Activated naive CD8-positive, alpha-beta T cell treated with anti-CD3 and anti-CD28 coated beads for 36 hours (primary cell): ENCODE measurements around the gene SRCAP. TPM values are rescaled to one million over a fixed set of nuclear protein-coding genes. Genes with fewer than 3 reads are reported as not detected.
A peak's percentile ranks its signal among the peaks of the same experiment; 100 is the strongest.

Experiments
- DNase-seq: peaks from one replicate; pipeline ENCODE4 v3.0.0; 2021
- H3K27ac Mint-ChIP-seq: one replicate; pipeline ENCODE4 v1.8.0; 2022; ENCODE audit warnings: mild to moderate bottlenecking, moderate library complexity, mixed read lengths
- H3K27me3 Mint-ChIP-seq: one replicate; pipeline ENCODE4 v1.8.0; 2022; ENCODE audit warnings: mild to moderate bottlenecking, mixed read lengths
- H3K36me3 Mint-ChIP-seq: one replicate; pipeline ENCODE4 v1.8.0; 2021; ENCODE audit warnings: mild to moderate bottlenecking, mixed read lengths
- H3K4me1 Mint-ChIP-seq: one replicate; pipeline ENCODE4 v1.8.0; 2021; ENCODE audit warnings: mixed read lengths
- H3K4me3 Mint-ChIP-seq: one replicate; pipeline ENCODE4 v1.8.0; 2022; ENCODE audit warnings: mild to moderate bottlenecking, moderate library complexity, mixed read lengths
- H3K9me3 Mint-ChIP-seq: one replicate; pipeline ENCODE4 v1.8.0; 2022; ENCODE audit warnings: mixed read lengths
- total RNA-seq, 2 experiments: library from RNA; stranded (reverse); gene quantifications; one replicate each; pipeline ENCODE4 v1.2.3, GENCODE V29; 2021

SRCAP gene
- total RNA-seq, 2 experiments from 2014 or later = 66.1 to 72.6 TPM

DNA sequence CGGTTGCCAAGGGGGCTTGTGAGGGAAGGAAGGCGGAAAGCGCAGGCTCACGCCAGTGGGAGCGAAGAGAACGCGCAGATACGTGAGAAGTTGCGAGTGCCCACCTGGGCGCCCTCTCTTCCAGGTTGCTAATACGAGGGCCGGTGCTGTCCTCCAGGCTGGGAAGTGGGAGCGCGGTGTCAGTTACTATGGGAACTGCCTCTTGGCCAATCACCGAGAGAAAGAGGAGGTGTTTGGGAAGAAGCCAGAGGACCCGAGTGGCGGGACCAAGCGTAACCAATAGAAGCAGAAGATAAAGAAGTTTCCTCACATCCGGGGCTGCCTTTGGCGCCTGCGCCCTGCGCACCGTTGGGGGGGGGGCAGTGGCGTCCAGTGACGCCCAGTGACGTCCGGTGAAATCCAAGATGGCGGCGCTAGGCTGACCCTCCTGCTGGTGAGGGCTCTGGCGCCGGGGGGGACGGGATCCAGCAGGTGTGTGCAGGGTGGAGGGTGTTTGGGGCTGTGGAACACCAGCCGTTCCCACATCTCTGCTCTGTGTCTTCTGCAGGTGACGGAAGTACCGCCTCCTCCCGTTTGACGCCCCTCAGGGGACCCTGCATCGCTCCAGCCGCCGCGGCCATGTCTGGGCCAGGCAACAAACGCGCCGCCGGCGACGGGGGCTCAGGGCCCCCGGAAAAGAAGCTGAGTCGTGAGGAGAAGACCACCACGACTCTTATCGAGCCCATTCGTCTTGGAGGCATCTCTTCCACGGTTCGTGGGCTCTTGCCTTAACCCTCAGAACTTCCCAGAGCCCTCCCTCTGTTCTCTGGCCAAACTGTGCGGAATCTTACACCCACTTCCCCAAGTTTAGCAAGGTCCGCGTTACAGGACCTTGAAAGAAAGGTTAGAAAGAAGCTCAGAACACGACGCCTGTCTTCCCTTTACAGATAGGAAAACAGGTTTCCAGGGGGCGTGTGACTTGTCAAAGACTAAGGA lies 63.2 kb downstream of the SRCAP start, which contains the start of the genes CFAP119 and RNF40:
Gene CFAP119, minus strand, starts transcription at position 135 of the 975 bp plus-strand sequence. CDS start 314 bp downstream, outside the sequence.
Gene RNF40, plus strand, starts transcription at position 395 of the 975 bp plus-strand sequence. Its CDS starts 224 bp downstream, at position 619.
- H3K36me3 Mint-ChIP-seq = peaks cover 16% of the 10 kb centered on the region
- DNase-seq = peak; percentile 95
- no peaks in the 10 kb centered on the region for H3K27me3 Mint-ChIP-seq
- peaks cover 21% of the 10 kb centered on the region for H3K4me1 Mint-ChIP-seq
- H3K9me3 Mint-ChIP-seq = no peaks in the 10 kb centered on the region
- peak within 1 kb of the TSS; percentile 86 for H3K27ac Mint-ChIP-seq
- H3K4me3 Mint-ChIP-seq = peak within 1 kb of the TSS; percentile 92

DNA sequence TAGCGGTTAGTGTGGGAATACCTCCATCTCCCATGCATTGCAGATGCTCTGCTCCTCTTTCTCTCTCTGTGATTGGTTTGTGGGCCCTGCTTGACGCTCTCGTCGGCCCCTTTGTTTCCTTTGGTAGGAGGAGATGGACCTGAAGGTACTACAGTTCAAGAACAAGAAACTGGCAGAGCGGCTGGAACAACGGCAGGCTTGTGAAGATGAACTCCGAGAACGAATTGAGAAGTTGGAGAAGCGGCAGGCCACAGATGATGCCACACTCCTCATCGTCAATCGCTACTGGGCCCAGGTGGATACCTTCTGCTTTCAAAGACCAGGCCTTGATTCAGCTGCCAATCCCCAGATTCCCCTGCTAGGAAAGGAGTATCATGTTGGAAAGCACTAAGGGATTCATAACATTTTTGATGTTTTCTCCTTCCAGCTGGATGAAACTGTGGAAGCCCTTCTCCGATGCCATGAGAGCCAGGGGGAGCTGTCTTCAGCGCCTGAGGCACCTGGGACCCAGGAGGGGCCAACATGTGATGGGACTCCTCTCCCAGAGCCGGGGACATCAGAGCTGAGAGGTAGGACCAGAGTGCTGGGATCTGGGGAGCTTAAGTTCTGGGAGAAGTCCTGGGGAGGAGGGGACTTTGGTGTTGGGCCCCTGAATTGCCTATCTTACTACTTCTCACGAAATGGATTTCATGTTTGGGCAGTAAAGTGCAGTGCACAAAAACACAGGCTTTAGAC lies 64.2 kb downstream of the SRCAP start:
- Mint-ChIP-seq H3K4me1 (peaks cover 21% of the 10 kb centered on the region), H3K9me3 (no peaks in the 10 kb centered on the region), H3K27ac (peak overlapping the region; percentile 86), H3K4me3 (peak overlapping the region; percentile 92), H3K36me3 (peaks cover 17% of the 10 kb centered on the region), H3K27me3 (no peaks in the 10 kb centered on the region)
- DNase-seq = no peak

DNA sequence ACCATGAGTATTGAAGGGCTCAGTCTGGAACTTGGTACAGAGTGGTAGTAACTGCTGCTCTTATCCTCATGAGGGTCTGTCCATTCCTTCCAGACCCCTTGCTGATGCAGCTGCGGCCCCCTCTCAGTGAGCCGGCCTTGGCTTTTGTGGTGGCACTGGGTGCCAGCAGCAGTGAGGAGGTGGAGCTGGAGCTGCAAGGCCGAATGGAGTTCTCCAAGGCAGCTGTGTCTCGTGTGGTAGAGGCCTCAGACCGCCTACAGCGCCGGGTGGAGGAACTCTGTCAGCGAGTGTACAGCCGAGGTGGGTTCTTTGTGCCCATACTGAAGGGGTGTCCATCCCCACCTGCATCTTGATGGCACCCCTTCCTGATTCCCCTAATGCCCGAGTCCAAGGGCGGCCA lies 65.1 kb downstream of the SRCAP start:
- Mint-ChIP-seq H3K27ac (no peak overlapping the region), H3K9me3 (no peaks in the 10 kb centered on the region), H3K4me1 (peaks cover 21% of the 10 kb centered on the region), H3K4me3 (no peak overlapping the region), H3K27me3 (no peaks in the 10 kb centered on the region), H3K36me3 (peaks cover 21% of the 10 kb centered on the region)
- no peak for DNase-seq

DNA sequence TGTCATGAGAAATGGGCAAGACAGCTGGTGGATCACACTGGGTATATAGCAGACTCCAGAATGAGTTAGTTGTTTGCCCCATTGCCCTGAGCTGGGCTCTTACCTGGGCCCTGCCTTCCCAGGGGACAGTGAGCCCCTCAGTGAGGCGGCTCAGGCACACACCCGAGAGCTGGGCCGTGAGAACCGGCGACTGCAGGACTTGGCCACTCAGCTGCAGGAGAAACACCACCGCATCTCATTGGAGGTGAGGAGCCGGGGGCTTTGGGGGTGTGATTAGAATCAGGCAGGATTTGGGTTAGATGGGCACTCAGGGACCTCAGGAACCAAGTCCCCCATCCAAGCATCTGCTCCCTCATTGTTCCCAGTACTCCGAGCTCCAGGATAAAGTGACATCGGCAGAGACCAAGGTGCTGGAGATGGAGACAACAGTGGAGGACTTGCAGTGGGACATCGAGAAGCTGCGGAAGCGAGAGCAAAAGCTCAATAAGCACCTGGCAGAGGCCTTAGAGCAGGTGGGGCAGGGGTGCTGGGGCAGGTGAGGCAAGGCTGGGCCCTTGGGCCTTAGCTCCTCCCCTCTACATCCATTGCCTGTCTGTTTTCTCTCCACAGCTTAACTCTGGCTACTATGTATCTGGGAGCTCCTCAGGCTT lies 66.0 kb downstream of the SRCAP start:
- Mint-ChIP-seq H3K4me3 (no peak overlapping the region), H3K9me3 (no peaks in the 10 kb centered on the region), H3K4me1 (peaks cover 21% of the 10 kb centered on the region), H3K36me3 (peaks cover 21% of the 10 kb centered on the region), H3K27ac (no peak overlapping the region), H3K27me3 (no peaks in the 10 kb centered on the region)
- DNase-seq = no peak

DNA sequence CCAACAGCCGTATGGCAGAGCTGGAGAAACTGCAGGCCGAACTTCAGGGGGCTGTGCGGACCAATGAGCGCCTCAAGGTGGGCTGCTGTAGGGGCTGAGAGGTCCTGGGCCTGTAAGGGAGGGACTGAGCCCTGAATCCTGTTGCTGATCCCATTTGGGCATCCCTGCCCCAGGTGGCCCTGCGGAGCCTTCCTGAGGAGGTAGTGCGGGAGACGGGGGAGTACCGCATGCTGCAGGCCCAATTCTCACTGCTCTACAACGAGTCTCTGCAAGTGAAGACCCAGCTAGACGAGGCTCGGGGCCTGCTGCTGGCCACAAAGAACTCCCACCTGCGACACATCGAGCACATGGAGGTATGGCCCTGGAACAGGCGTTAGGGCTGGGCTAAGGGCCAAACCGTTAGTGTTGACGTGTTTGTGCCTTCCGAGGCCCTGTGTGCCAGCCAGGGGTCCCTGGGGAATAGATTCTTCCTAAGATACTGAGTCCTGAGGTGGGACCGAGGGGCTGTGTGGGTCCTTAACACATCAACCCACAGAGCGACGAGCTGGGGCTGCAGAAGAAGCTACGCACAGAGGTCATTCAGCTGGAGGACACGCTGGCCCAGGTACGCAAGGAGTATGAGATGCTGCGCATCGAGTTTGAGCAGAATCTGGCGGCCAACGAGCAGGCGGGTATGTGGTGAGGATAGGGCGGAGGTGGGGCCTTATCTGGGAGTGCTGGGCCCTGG lies 67.4 kb downstream of the SRCAP start:
- Mint-ChIP-seq H3K36me3 (peaks cover 20% of the 10 kb centered on the region), H3K27ac (no peak overlapping the region), H3K27me3 (no peaks in the 10 kb centered on the region), H3K4me3 (no peak overlapping the region), H3K4me1 (peaks cover 13% of the 10 kb centered on the region), H3K9me3 (no peaks in the 10 kb centered on the region)
- DNase-seq = no peak

DNA sequence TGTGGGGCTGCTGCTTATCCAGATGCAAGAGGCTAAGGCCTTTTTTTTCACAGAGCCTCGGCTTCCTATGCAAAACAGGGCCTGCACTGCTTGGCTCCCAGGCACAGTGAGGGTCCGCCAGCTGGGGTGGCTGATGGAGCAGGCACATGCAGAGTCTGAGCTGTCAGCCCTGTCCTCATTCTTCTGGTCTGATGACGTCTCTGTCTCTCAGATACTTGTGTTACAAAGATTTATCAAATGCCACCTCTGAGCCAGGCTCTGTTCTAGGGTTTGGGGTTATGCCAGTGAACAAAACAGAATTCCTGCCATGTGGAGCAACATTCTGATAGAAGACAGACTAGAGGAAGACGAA lies 67.9 kb downstream of the SRCAP start:
- Mint-ChIP-seq H3K27me3 (no peaks in the 10 kb centered on the region), H3K4me1 (peaks cover 13% of the 10 kb centered on the region), H3K4me3 (no peak overlapping the region), H3K9me3 (no peaks in the 10 kb centered on the region), H3K36me3 (peaks cover 20% of the 10 kb centered on the region), H3K27ac (no peak overlapping the region)
- DNase-seq = no peak

DNA sequence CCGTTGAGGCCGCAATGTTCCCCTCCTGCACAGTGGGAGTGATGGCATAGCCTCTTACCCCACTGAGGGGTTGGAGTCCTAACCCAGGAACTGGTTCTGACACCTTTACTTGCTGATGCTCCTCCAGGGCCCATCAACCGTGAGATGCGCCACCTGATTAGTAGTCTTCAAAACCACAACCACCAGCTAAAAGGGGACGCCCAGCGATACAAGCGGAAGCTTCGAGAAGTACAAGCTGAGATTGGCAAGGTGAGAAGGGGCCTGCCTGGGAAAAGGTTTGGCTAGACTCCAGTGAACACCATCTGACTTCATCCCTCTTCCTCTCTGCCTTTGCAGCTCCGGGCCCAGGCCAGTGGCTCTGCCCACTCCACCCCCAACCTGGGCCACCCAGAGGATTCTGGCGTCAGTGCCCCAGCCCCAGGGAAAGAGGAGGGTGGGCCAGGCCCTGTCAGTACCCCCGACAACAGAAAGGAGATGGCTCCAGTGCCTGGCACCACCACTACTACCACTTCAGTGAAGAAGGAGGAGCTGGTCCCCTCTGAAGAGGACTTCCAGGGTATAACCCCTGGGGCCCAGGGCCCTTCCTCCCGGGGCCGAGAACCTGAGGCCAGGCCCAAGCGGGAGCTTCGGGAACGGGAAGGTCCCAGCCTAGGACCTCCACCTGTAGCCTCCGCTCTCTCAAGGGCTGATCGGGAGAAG lies 68.9 kb downstream of the SRCAP start:
- Mint-ChIP-seq H3K36me3 (peaks cover 24% of the 10 kb centered on the region), H3K9me3 (no peaks in the 10 kb centered on the region), H3K27me3 (no peaks in the 10 kb centered on the region), H3K4me3 (no peak overlapping the region), H3K27ac (no peak overlapping the region), H3K4me1 (peaks cover 9% of the 10 kb centered on the region)
- DNase-seq = no peak

DNA sequence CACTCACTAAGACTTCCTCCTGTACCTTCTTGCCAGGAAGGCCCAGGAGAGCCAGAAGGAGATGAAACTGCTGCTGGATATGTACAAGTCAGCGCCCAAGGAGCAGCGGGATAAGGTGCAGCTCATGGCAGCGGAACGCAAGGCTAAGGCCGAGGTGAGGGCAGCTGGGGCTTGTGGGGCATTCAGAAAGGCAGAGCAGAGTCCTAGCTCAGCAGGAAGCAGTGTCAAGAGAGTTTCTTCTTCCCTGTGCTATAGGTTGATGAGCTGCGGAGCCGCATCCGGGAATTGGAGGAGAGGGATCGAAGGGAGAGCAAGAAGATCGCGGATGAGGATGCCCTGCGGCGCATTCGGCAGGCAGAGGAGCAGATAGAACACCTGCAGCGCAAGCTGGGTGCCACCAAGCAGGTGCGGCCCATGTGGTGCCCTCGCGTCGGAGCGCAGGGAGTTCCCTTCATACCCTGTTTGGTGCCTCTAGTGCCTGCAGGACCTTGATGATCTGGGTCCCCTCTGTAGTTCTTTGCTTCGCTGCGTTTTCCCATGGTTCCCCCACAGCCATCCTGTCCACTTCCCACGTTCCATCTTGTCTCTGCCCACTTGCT lies 69.7 kb downstream of the SRCAP start:
- no peak for DNase-seq
- peaks cover 27% of the 10 kb centered on the region for H3K36me3 Mint-ChIP-seq
- no peaks in the 10 kb centered on the region for H3K9me3 Mint-ChIP-seq
- no peak overlapping the region for H3K27ac Mint-ChIP-seq
- peaks cover 2% of the 10 kb centered on the region for H3K4me1 Mint-ChIP-seq
- no peaks in the 10 kb centered on the region for H3K27me3 Mint-ChIP-seq
- no peak overlapping the region for H3K4me3 Mint-ChIP-seq

DNA sequence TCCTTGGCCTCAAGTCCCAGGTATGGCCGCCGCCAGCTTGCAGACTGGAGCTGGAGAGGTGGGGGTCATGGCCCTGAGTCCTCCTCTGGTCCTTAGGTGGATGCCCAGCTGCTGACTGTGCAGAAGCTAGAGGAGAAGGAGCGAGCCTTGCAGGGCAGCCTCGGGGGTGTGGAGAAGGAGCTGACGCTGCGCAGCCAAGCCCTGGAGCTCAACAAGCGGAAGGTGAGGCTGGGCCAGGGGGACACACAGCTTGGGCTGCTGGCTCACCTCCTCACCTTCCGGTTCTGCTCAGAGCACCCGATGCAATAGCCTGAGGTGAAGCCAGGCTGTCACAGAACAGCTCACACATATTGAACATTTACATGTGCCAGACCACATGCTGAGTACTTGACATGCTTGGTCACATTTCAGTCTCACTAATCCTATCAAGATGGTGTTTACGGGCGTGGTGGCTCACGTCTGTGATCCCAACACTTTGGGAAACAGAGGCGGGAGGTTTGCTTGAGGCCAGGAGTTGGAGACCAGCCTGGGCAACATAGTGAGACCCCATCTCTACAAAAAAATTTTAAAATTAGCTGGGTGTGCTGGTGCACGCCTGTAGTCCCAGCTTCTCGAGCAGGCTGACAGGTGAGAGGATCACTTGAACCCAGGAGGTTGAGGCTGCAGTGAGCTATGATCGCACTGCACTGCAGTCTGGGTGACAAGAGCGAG lies 70.6 kb downstream of the SRCAP start:
- H3K27me3 Mint-ChIP-seq = no peaks in the 10 kb centered on the region
- no peak overlapping the region for H3K4me3 Mint-ChIP-seq
- H3K9me3 Mint-ChIP-seq = no peaks in the 10 kb centered on the region
- peaks cover 30% of the 10 kb centered on the region for H3K36me3 Mint-ChIP-seq
- H3K4me1 Mint-ChIP-seq = no peaks in the 10 kb centered on the region
- DNase-seq = no peak
- no peak overlapping the region for H3K27ac Mint-ChIP-seq

DNA sequence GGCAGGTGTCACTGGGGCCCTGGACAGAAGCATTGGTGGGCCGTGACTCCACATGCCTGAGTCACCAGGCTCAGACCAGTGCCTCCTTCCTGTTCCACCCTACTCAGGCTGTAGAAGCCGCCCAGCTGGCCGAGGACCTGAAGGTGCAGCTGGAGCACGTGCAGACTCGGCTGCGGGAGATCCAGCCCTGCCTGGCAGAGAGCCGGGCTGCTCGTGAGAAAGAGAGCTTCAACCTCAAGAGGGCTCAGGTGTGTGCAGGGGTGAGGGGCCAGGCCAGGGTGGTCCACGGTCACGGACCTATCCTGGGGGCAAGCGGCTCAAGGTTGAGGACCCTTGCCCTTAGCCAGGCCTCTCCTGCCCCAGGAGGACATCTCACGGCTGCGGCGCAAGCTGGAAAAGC lies 72.8 kb downstream of the SRCAP start:
- DNase-seq = no peak
- Mint-ChIP-seq H3K9me3 (no peaks in the 10 kb centered on the region), H3K27me3 (no peaks in the 10 kb centered on the region), H3K27ac (peak overlapping the region; percentile 51), H3K4me1 (peaks cover 8% of the 10 kb centered on the region), H3K4me3 (no peak overlapping the region), H3K36me3 (peaks cover 27% of the 10 kb centered on the region)

DNA sequence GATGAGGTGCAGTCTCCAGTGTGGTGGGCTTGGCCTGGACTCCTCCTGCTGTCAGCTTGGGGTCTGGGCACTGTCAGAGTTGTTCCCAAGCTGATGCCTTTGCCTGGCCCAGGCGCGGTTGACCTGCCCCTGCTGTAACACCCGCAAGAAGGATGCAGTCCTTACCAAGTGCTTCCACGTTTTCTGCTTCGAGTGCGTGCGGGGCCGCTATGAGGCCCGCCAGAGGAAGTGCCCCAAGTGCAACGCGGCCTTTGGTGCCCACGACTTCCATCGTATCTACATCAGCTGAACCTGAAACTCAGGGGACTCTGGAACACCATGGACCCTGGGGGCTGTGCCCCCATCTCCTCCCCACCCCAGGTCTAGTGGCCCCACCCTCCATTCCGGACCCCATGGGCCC lies 74.9 kb downstream of the SRCAP start:
- Mint-ChIP-seq H3K36me3 (peaks cover 30% of the 10 kb centered on the region), H3K27ac (no peak overlapping the region), H3K9me3 (no peaks in the 10 kb centered on the region)

DNA sequence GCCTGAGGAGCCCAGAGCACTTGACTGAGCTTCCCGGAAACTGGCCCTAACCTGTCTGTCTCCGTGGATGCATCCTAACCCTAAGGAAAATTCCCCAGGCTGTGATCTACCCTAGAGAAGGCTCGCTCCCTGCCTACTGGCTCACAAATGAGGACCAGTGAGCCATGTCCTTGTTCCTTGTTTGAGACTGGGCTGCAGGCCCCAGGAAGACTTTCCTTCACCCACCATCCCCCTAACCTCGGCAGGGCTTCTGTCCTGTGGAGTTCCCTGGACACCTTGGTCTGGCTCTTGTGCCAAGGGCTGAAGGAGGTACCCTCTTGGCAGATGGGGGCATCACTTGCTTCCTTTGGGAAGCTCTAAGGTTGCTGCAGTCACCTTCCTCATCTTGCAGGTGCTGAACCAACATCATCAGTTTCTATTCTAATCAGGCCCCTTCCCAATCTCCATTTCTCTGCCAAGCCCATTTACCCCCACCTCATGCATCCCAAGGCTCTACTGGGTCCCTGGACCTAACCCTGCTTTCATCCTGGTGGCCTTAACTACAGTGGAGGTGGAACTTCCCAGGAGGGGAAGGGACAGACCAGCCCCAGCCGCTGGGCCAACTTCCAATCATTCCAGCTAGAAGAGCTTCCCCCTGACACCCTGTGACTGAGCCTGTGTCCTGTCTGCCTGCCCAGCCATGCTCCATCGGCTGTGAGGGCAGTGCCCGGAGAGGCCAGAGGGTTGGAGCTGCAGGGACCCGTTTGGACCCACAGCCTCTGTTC lies 75.6 kb downstream of the SRCAP start:
- peaks cover 16% of the 10 kb centered on the region for H3K4me1 Mint-ChIP-seq
- peaks cover 27% of the 10 kb centered on the region for H3K36me3 Mint-ChIP-seq
- no peak for DNase-seq
- H3K27ac Mint-ChIP-seq = peak overlapping the region; percentile 98
- peak overlapping the region; percentile 94 for H3K4me3 Mint-ChIP-seq
- H3K9me3 Mint-ChIP-seq = no peaks in the 10 kb centered on the region
- no peaks in the 10 kb centered on the region for H3K27me3 Mint-ChIP-seq

More for the DNA sequence above, 74.9 kb downstream of the SRCAP start:
- Mint-ChIP-seq H3K4me3 (no peak overlapping the region), H3K4me1 (peaks cover 16% of the 10 kb centered on the region), H3K27me3 (no peaks in the 10 kb centered on the region)
- DNase-seq = no peak

DNA sequence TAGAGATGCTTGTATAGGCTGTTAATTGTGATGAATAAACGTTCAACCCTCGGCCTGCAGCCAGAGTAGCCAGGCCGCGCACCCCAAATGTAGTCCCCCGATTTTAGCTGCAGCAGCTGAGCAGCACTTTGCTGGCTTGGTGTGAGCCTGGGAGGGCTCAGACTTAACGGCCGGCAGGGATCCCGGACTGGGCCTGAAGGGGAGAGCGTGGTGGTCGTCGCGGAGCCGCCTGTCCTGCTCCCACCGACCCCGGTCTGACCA lies 76.1 kb downstream of the SRCAP start:
- H3K27ac Mint-ChIP-seq = peak overlapping the region; percentile 98
- H3K36me3 Mint-ChIP-seq = peaks cover 27% of the 10 kb centered on the region
- H3K4me1 Mint-ChIP-seq = peaks cover 16% of the 10 kb centered on the region

More for the DNA sequence above, 76.1 kb downstream of the SRCAP start:
- Mint-ChIP-seq H3K27me3 (no peaks in the 10 kb centered on the region), H3K4me3 (peak overlapping the region; percentile 94), H3K9me3 (no peaks in the 10 kb centered on the region)
- no peak for DNase-seq
